Measurements from ENCODE around the gene PANX3. TPM values are rescaled to one million over a fixed set of nuclear protein-coding genes. Genes with fewer than 3 reads are reported as not detected.
"Not testable (repeated sequence)": the region's sequence is repeated elsewhere in the genome, so short reads cannot be mapped to it uniquely, and the experiment has no call there.

PANX3 gene
- polyA plus RNA-seq, 1 donor from 2014 or later = not detected

GRCh38 chr11:124602193-124602592 lies 9.0 kb upstream of the PANX3 start:
- no peak overlapping the region for H3K9ac ChIP-seq (ENCODE audit: low read length)

GRCh38 chr11:124602723-124603122 lies 8.5 kb upstream of the PANX3 start:
- not testable (repeated sequence) for H3K4me2 ChIP-seq (ENCODE audit: low read length); H3K36me3 ChIP-seq (ENCODE audit: insufficient read depth, low read length); H3K79me2 ChIP-seq (replicated peaks; ENCODE audit: insufficient read depth, low read length); H3K9me3 ChIP-seq (ENCODE audit: low read length); H3K9ac ChIP-seq (ENCODE audit: low read length); H4K20me1 ChIP-seq (ENCODE audit: insufficient read depth); H3K27me3 ChIP-seq (ENCODE audit: insufficient read depth, low read depth, low read length); H3K4me3 ChIP-seq (ENCODE audit: low read length); H3F3A ChIP-seq (ENCODE audit: insufficient read depth, low read length, poor library complexity, severe bottlenecking); H3K27ac ChIP-seq (ENCODE audit: low read length); H2AFZ ChIP-seq (ENCODE audit: low read depth, low read length); H3K9me2 ChIP-seq (ENCODE audit: insufficient read depth, low read length)

More at GRCh38 chr11:124602193-124602592, 9.0 kb upstream of the PANX3 start:
- TF ChIP-seq MXI1 (conservative IDR thresholded peaks at IDR 0.05; ENCODE audit: poor library complexity, severe bottlenecking) (no peak), RAD21 (conservative IDR thresholded peaks at IDR 0.05) (no peak), EP300 (conservative IDR thresholded peaks at IDR 0.05; ENCODE audit: poor library complexity, severe bottlenecking) (no peak), CTCF (IDR thresholded peaks at IDR 0.05; ENCODE audit: poor library complexity, severe bottlenecking) (no peak), SMC3 (conservative IDR thresholded peaks at IDR 0.05; ENCODE audit: poor library complexity) (no peak), EZH2 (IDR thresholded peaks at IDR 0.05; ENCODE audit: borderline replicate concordance, insufficient read depth, low read length, poor library complexity, severe bottlenecking) (no peak), TAF1 (IDR thresholded peaks at IDR 0.05; ENCODE audit: low read depth) (no peak), REST (IDR thresholded peaks at IDR 0.05; ENCODE audit: borderline replicate concordance) (no peak), POLR2AphosphoS5 (IDR thresholded peaks at IDR 0.05) (no peak)
- no peaks in the 10 kb centered on the region for H4K20me1 ChIP-seq (ENCODE audit: insufficient read depth)
- no peaks in the 10 kb centered on the region for H3K79me2 ChIP-seq (replicated peaks; ENCODE audit: insufficient read depth, low read length)
- H3K4me2 ChIP-seq (ENCODE audit: low read length) = no peak overlapping the region
- H3K27ac ChIP-seq (ENCODE audit: low read length) = peak overlapping the region; percentile 90
- H3K36me3 ChIP-seq (ENCODE audit: insufficient read depth, low read length) = no peaks in the 10 kb centered on the region
- peaks cover 4% of the 10 kb centered on the region for H3F3A ChIP-seq (ENCODE audit: insufficient read depth, low read length, poor library complexity, severe bottlenecking)
- H3K9me3 ChIP-seq (ENCODE audit: low read length) = no peaks in the 10 kb centered on the region
- H3K4me3 ChIP-seq (ENCODE audit: low read length) = peak overlapping the region; percentile 20
- H2AFZ ChIP-seq (ENCODE audit: low read depth, low read length) = peak overlapping the region; percentile 3
- no peaks in the 10 kb centered on the region for H3K9me2 ChIP-seq (ENCODE audit: insufficient read depth, low read length)
- no peaks in the 10 kb centered on the region for H3K27me3 ChIP-seq (ENCODE audit: insufficient read depth, low read depth, low read length)

- H3K9ac ChIP-seq (ENCODE audit: low read length) = no peak overlapping the region
- H3K36me3 ChIP-seq (ENCODE audit: insufficient read depth, low read length) = no peaks in the 10 kb centered on the region
- no peak overlapping the region for H3K27ac ChIP-seq (ENCODE audit: low read length)
- H3K9me3 ChIP-seq (ENCODE audit: low read length) = no peaks in the 10 kb centered on the region
- no peak overlapping the region for H3K4me3 ChIP-seq (ENCODE audit: low read length)
- no peaks in the 10 kb centered on the region for H3K9me2 ChIP-seq (ENCODE audit: insufficient read depth, low read length)
- H3F3A ChIP-seq (ENCODE audit: insufficient read depth, low read length, poor library complexity, severe bottlenecking) = no peaks in the 10 kb centered on the region
- no peak overlapping the region for H3K4me2 ChIP-seq (ENCODE audit: low read length)
- no peak overlapping the region for H2AFZ ChIP-seq (ENCODE audit: low read depth, low read length)
- TF ChIP-seq CTCF (IDR thresholded peaks at IDR 0.05; ENCODE audit: poor library complexity, severe bottlenecking) = no peak
- no peaks in the 10 kb centered on the region for H3K27me3 ChIP-seq (ENCODE audit: insufficient read depth, low read depth, low read length)
- H3K79me2 ChIP-seq (replicated peaks; ENCODE audit: insufficient read depth, low read length) = no peaks in the 10 kb centered on the region
- H4K20me1 ChIP-seq (ENCODE audit: insufficient read depth) = no peaks in the 10 kb centered on the region
These were observed 5.5 kb upstream of the PANX3 start for GRCh38 chr11:124605719-124606118.

Data from neural cell (in vitro differentiated cells).